ENCODE measurements around the gene STOML2.

DNA sequence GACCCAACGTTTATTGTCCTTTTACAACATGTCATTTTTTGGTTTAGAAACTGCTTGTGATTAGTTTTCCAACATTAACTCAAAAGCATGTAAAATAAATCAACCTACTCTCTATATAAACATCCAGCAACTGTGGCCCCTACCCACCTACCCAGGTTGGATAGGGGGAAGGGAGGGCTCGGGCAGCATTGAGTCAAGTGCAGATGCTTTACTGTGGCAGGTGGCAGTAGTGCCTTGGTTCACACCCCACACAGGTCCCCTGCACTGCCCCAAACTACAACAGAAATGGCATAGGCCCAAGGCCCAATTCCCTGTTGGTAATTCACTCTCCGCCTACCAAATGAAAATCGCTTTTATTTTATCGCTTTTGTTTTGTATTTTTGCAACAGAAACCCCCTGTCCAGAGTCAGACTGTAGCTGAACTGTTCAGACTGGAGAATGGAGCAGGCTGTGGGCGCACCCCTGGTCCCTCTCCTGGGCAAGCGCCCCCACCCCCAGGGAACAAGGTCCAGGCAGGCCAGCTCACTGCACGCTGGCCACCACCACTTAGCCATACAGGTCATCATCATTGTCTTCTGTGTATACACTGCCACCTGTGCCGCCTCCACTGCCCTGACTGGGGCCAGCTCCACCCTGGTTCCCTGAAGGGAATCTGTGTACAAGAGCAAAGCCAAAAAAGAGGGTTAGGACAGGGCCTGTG lies 46.2 kb downstream of the STOML2 start:
- TF ChIP-seq ZNF274 (IDR thresholded peaks at IDR 0.05; ENCODE audit: low read depth, low read length) = no peak
- no peak for TF ChIP-seq SUZ12 (IDR thresholded peaks at IDR 0.05; ENCODE audit: extremely low read depth, insufficient read depth, insufficient read length)

Measured in NT2/D1 (cell line).